Colon (tissue), 2 donors: ENCODE data around the gene SSTR5.

ENCODE experiments used
- FAIRE-seq: peaks from 2 replicates; lab custom pipeline; 2012; peaks lifted over from hg19 to GRCh38; lab: Jason Lieb, UNC
- donor health status: control.
- donor health status: control.

The SSTR5 gene

DNA sequence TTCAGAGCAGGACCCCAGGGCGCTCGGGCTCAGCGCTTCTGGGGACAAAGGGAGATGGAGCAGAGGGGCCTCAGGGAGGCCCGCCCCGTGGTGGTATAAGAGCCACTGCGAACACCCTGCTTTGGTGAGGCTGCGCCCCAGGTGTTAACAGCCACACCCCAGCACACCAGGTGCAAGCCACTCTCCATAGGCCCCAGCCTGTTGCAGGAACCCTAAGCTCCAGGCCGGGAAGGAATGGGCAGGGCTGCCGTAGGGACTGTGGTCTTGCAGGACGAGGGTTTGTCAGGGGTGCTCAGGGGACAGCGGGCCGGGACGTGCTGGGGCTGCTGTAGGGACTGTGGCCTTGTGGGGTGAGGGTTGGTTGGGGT is 17.0 kb upstream of the SSTR5 start:
- no peak for FAIRE-seq

- no peak for FAIRE-seq
These were observed 16.4 kb upstream of the SSTR5 start for GRCh38 chr16:1056196-1056595.

DNA sequence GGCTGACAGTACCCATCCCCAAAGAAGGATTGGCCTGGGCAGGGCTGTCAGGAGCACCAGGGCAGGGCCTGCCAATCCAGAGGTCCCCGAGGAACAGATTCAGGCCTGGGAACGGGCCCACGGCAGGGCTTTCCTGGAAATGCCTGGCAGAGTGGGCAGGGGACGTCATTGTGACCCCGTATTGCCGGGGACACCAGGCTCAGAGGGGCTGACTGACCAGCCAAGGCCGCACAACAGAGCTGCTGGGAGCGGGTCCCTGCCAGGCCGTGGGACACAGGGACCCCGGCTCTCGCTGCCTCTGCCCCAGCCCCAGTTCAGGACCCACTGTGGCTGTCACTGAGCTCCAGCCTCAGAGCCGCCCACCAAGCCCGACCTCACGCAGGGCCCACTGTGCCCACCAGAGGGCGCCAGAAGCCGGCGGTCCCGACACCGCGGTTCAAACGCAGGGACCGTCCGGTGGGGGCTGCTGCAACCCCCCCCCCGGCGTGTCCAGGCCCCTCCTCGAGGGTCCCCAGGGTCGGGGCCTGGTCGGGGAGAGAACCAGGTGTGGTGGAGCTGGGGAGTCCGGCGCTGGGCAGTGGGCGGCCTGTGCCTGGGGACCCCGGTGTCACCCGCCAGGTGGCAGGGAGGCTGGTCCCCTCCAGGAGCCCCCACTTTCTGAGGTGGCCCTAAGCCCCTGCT is 15.2 kb upstream of the SSTR5 start:
- no peak for FAIRE-seq

DNA sequence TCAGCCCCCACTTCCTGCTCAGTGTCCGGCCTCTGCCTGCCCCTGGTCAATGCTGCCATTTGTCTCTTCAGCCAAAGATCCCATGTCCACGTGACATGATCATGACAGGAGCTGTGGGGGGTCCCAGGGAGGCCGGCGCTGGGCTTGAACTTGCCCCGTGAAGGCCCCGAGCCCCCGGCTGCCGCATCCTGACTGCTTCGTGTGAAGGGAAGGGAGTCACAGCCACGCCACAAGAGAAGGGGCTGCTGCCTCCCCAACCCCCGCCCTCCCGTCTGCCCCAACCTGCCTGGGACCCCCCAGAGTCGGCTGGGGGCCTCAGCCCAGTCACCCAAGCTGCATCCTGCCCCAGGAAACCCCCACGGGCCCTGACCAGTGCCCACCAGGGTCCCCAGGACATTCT is 14.3 kb upstream of the SSTR5 start:
- FAIRE-seq = no peak

DNA sequence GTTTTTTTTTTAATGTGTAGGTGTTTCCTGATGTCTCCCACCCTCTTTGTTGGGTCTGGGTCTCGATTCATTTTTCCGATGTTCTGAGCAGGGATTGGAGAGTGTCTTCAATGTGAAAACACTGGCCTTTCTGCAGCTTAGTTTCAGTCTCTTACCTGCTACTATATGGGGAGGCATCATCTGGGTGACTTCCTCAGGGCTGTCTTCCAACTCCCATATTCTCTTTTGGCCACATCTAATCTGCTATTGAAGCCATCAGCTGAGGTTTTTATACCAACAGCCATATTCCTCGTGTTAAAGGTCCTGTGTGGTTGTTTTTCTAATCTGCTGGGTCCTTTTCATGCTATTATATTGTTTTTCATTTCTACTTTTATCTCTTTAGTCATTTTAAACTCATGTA is 13.2 kb upstream of the SSTR5 start:
- no peak for FAIRE-seq

DNA sequence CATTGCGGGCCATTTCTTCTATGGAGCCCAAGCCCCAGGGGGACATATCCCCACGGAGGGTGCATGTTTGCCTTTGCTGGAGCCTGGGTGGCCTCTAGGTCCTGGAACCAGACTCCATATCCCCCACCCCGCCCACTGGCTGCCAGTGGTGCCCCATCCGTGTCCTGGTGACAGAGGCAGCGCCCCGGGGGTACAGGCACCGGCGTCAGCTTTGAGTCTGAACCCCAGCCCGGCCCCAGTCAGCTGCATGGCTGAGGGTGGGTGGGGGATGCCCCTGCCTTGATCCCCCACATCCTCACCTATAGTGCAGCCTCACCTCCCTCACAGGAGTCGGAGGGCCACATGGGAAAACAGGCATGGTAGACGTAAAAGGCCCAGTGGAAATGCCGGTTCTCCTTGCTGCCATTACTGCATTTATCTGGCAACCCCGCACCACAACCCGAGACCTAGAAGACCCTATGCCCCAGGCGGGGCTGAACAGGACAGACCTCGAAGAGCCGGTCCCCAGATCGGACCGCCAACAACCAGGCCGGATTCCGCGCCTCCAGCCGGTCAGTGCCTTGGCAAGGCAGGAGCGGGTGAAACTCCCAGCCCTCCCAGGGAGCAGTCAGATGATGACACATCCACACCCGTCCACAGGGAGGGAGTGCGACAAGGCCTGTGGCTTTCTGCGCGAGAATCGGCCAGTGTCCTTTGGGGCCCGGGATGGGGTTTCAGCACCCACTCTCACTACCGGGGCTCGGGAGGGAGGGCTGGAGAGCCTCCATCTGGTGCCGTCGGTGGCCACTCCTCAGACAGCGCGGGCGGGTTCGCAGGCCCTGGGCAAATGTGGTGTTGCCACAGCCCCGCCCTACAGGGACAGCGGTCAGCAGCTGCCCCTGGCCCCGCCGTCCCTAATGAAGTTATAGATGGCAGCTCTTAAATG is 11.9 kb upstream of the SSTR5 start:
- no peak for FAIRE-seq

DNA sequence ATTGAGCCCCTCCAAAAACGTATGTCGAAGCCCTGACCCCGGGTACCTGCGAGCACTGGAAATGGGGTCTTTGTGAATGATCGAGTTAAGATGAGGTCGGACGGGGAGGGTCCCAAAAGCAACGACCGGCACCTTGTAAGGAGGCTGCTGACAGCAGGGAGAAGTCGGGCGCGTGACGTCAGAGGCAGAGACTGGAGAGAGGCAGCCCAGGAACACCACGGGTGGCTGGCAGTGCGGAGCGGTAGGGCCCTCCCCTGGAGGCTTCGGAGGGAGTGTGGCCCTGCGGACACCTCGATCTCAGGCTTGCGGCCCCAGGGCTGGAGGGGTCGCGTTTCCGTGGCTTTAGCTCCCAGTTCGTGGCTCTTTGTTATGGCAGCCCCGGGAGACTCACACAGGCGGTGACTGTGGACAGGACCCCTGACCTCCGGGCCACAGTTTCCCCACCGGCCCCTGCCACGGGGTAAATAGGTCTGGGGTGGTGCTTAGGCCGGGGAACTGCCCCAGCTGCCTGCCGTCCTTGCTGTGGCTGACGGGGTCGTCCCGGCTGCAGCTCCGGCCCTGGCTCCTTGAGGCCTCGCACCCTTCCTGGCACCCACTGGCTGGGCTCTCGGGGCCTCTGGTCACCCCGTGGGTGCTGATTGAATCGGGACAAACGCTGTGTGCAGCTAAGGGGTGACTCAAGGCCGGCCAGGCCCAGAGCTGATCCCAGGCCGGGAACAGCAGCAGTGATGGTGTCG is 10.6 kb upstream of the SSTR5 start:
- FAIRE-seq = no peak

GRCh38 chr16:1062895-1063294 is 9.7 kb upstream of the SSTR5 start:
- no peak for FAIRE-seq

- no peak for FAIRE-seq
These were observed 8.8 kb upstream of the SSTR5 start for GRCh38 chr16:1063728-1064127.

DNA sequence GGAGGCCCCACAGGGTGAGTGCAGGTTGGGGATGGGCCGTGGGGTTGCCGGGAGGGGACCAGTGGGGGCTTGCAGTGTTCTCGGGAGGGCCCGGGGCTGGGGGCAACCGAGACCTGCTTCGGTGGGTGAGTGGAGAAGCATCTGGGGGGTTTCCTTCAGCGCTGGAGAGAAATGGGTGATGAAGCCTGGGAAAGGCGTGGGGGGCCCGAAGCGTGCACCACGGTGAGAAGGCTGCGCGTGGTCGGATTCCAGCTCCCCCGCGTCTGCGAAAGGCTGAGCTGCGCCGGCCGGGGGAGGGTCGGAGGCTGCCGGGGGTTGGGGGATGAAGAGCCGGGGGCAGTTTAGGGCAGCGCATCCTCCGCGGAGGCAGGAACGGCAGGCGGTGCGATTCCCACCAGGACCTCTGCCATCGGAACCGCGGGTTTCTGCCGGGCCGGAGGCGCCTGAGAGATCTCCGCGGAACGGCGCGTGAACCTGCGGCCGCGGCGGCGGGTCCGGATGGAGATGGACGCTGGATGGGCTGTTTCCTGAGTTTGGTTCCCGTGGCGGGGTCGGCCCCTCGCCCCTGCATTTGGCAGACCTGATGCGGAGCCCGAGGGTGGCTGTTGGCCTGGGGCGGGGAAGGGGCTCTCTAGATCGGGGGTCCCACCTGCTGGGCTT is 6.9 kb upstream of the SSTR5 start:
- FAIRE-seq = no peak

GRCh38 chr16:1066584-1067172 is 5.9 kb upstream of the SSTR5 start:
- FAIRE-seq = no peak

- no peak for FAIRE-seq
These were observed 4.9 kb upstream of the SSTR5 start for GRCh38 chr16:1067629-1068028.

- FAIRE-seq = no peak
These were observed 4.1 kb upstream of the SSTR5 start for GRCh38 chr16:1068451-1068850.

- no peak for FAIRE-seq
These were observed 3.4 kb upstream of the SSTR5 start for GRCh38 chr16:1069154-1069553.

DNA sequence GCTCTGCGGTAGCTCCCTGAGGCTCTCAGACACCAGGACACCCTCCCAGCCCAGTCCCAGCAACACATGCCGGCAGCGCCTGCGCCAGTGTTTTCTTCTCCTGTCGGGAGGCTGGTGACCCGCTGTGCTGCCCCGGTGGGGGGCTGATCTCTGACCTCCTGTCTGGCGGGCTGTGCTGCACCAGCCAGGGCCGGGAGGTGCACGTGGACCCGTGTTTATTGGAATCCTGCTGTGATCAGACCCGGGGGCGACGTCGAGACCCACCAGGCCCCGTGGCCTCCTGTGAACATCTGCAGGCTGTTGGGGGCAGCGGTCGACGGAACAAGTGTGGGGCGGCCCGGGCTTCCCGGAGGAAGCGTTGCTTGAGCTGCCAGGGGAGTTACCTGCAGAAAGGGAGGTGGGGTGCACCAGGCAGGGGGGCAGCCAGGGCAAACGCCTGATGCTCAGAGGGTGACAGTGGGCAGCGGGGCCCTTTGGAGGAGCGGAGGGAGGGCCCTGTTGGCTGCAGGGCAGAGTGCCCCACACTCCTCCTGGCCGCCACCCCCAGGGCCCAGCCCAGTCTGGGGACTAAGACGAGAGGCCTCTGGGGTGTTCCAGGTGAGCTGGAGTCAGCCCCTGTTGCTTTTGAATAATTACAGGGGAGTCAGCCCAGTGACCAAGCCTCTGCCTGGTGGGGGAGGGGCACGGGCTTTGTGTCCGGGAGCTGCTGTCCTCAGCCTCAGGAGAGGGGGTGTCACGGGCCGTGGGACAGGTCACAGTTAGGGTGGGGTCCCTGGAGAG is 2.3 kb upstream of the SSTR5 start:
- no peak for FAIRE-seq

DNA sequence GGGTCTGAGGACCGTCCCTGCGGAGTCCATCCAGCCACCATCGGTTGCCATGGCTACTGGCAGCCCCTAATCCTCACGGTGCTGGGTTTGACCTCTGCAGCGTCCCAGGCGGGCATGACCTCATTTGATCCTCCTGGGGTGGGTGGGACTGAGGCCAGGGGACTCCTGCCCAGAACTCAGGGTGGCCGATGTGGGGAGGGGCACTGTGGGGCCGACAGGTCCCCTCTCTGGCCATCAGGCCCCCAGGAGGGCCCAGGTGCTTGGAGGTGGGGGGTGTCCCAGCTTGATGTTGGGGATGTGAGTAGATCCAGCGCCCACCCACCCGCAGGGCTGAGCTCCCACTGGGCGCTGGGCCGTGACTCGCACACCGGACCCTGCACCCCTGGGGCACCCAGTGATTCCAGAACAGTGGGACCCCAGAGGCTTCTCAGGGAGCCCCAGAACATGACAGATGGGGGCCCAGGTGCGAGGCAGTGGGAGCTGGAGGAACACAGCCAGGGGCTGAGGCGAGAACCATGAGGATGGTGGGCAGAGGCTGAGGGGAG is 1.6 kb upstream of the SSTR5 start:
- no peak for FAIRE-seq

GRCh38 chr16:1071561-1072225 is 854 bp upstream of the SSTR5 start:
- FAIRE-seq = no peak

- FAIRE-seq = no peak
These were observed 663 bp downstream of the SSTR5 start for GRCh38 chr16:1073262-1073558.

DNA sequence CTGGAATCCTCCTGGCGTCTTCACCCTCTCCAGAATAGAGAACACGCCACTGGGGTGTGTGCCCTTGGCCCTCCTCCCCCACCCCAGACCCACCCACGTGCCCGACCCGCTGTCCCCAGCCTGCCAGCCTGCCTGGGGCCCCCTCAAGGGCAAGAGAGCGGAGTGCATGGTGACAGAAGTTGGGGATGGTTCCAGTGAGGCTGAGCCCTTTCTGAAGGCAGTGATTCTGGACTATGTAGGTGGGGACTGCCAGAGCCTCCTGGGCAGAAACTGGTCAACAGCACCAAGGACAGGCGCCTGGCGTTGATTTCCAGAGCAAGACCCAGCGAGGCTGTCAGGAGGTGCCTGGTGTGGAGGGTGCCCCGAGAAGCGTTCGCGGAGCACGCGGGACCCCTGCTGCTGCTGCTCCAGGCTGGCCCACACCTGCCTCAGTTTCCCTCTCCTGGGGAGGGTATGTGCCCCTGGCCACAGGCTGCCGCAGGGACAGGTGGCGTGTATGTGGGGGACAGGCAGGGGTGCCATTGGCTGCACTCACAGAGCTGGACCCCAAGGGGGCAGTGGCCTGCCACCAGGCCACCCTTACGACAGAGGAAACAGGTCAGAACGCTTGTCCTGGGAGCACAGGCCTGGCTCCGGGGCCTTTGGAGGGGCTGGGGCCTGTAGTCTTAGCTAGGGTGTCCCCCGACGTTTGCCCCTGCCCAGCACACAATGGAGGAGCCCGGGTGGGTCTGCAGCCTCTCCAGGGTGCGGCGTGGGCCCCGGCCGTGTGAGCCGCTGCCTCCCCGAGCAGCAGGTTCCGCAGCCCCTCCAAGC is 1.2 kb downstream of the SSTR5 start:
- no peak for FAIRE-seq

DNA sequence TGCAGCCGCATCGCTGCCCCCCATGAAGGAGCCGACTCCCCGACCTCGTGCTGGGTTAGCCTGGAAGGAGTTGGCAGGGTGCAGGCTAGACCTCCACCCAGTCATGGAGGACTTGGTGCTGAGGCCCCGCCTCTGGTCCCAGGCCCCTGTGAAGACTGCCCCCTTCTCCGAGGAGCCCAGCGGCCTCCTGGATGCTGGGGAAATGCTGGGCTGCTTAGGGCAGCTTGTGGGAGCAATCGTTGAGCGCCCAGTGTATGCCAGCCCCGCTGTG is 1.8 kb downstream of the SSTR5 start:
- FAIRE-seq = no peak
